ENCODE results near the gene FGF1.

DNA sequence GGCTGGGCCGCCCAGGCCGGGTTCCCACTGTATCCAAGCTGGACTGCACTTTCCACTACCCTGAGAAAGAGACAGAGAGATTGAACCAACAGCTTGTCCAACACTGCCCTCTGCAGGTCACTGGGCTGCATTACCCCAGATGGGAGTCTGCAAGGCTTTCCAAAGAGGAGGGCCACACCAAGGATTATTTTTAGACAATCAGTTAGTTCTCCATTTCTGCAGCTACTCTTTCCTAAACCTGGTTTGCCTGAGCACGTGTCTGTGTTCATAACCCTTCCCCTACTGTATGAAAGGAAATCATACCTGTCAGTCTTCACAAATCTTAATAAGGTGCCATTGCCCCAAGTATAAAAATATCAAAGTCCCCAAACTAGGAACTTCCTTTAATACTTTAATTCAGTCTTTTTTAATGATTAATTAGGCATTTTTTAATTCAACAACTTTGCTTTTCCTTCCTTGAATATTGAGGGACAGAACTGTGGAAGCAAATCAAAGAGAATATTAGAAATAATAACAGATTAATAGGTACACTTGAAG, 13.4 kb upstream of the FGF1 start:
- TF ChIP-seq, protein P1, sequence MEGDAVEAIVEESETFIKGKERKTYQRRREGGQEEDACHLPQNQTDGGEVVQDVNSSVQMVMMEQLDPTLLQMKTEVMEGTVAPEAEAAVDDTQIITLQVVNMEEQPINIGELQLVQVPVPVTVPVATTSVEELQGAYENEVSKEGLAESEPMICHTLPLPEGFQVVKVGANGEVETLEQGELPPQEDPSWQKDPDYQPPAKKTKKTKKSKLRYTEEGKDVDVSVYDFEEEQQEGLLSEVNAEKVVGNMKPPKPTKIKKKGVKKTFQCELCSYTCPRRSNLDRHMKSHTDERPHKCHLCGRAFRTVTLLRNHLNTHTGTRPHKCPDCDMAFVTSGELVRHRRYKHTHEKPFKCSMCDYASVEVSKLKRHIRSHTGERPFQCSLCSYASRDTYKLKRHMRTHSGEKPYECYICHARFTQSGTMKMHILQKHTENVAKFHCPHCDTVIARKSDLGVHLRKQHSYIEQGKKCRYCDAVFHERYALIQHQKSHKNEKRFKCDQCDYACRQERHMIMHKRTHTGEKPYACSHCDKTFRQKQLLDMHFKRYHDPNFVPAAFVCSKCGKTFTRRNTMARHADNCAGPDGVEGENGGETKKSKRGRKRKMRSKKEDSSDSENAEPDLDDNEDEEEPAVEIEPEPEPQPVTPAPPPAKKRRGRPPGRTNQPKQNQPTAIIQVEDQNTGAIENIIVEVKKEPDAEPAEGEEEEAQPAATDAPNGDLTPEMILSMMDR (IDR thresholded peaks at IDR 0.05) = peak; percentile 92 to 97 (median 94)
- no peak for TF ChIP-seq POLR2A (IDR thresholded peaks at IDR 0.05)
